GM12878 (cell line): ENCODE results near the gene TRABD. TPM values are rescaled to one million over a fixed set of nuclear protein-coding genes. Genes with fewer than 3 reads are reported as not detected.
A peak's percentile ranks its signal among the peaks of the same experiment; 100 is the strongest.
"Not testable (repeated sequence)": the region's sequence is repeated elsewhere in the genome, so short reads cannot be mapped to it uniquely, and the experiment has no call there.

Source experiments
- ATAC-seq: fragments of 200-7000 bp; cut with Tn5 transposase; 3 replicates; pipeline ENCODE4 v1.9.1; 2020; ENCODE audit warnings: mild to moderate bottlenecking, moderate library complexity
- BruUV-seq: library from RNA; stranded (reverse); fragments of 400-500 nt; replicated peaks from 2 replicates; lab custom pipeline; 2021; lab: Mats Ljungman, UMichigan
- CTCF ChIA-PET: fragments of 300-600 bp; sonication (Branson Sonifier 250); formaldehyde crosslinking; extraction: SDS; loops from one replicate; lab custom pipeline; 2021; ENCODE audit warnings: inconsistent platforms; lab: Yijun Ruan, JAX
- POLR2A ChIA-PET: fragments of 350-600 bp; formaldehyde crosslinking; extraction: SDS; loops from one replicate; lab custom pipeline; 2021; ENCODE audit warnings: inconsistent platforms; lab: Charles Lee
- RAD21 ChIA-PET: fragments of 300-600 bp; sonication (Branson Sonifier 250); formaldehyde crosslinking; loops from one replicate; lab custom pipeline; 2023; ENCODE audit warnings: antibody characterized with exemption; ENCODE audit not compliant: unreplicated experiment; lab: Charles Lee
- SMC1A ChIA-PET: fragments of 300-600 bp; sonication (Branson Sonifier 250); formaldehyde crosslinking; loops from one replicate; lab custom pipeline; 2023; ENCODE audit not compliant: unreplicated experiment, uncharacterized antibody; lab: Charles Lee
- DNase-seq: peaks from one replicate; pipeline ENCODE4 v3.0.0-alpha.2; 2011; ENCODE audit warnings: low read depth, low spot score
- FAIRE-seq: peaks from 3 replicates; lab custom pipeline; 2011; peaks lifted over from hg19 to GRCh38; lab: Jason Lieb, UNC
- H2AFZ ChIP-seq: 2 replicates; pipeline ENCODE4 v1.6.0; 2011; ENCODE audit warnings: low read depth, low read length, control low read depth; ENCODE audit not compliant: control insufficient read depth
- H3K27ac ChIP-seq: 2 replicates; pipeline ENCODE4 v1.5.1; 2011; ENCODE audit warnings: control low read depth; ENCODE audit not compliant: control insufficient read depth, insufficient read depth
- H3K27me3 ChIP-seq, 2 experiments: replicated peaks in 1 of 2; 2 replicates each; pipeline versions ENCODE4 v1.6.0 to v1.6.1; 2011; ENCODE audit warnings: low read length in 1 of 2; ENCODE audit not compliant: control insufficient read depth in 2 of 2, insufficient read depth in 2 of 2
- H3K36me3 ChIP-seq, 2 experiments: 2 replicates each; pipeline ENCODE4 v1.5.1; 2011; ENCODE audit warnings: low read length in 1 of 2; ENCODE audit not compliant: control insufficient read depth in 2 of 2, insufficient read depth in 2 of 2
- H3K4me1 ChIP-seq: 2 replicates; pipeline ENCODE4 v1.6.1; 2011; ENCODE audit warnings: mild to moderate bottlenecking, low read length, moderate library complexity, mixed read lengths; ENCODE audit not compliant: control insufficient read depth, insufficient read depth
- H3K4me2 ChIP-seq: 2 replicates; pipeline ENCODE4 v1.6.0; 2011; ENCODE audit warnings: control low read depth; ENCODE audit not compliant: control insufficient read depth, insufficient read depth
- H3K4me3 ChIP-seq: fragments of 200-600 bp; sonication (generic); 2 replicates; pipeline ENCODE4 v1.5.1; 2016
- H3K79me2 ChIP-seq: 2 replicates; pipeline ENCODE4 v1.6.0; 2011; ENCODE audit warnings: low read length; ENCODE audit not compliant: control insufficient read depth, insufficient read depth
- H3K9ac ChIP-seq: 2 replicates; pipeline ENCODE4 v1.8.0; 2011; ENCODE audit warnings: low read length, control low read depth, mixed read lengths; ENCODE audit not compliant: control insufficient read depth, insufficient read depth
- H3K9me3 ChIP-seq: replicated peaks from 3 replicates; pipeline ENCODE4 v1.5.1; 2011; ENCODE audit warnings: mild to moderate bottlenecking, low read length; ENCODE audit not compliant: control insufficient read depth, insufficient read depth
- H4K20me1 ChIP-seq: 2 replicates; pipeline ENCODE4 v1.6.0; 2011; ENCODE audit not compliant: control insufficient read depth, insufficient read depth
- KDM1A ChIP-seq: fragments of 200-600 bp; sonication (generic); IDR thresholded peaks from 2 replicates; pipeline ENCODE4 v1.6.1; 2016; ENCODE audit warnings: borderline replicate concordance
- POLR2A ChIP-seq: IDR thresholded peaks from 2 replicates; pipeline ENCODE4 v1.6.1; 2011; ENCODE audit warnings: low read depth, mild to moderate bottlenecking, low read length
- RBBP5 ChIP-seq: fragments of 200-600 bp; sonication (generic); conservative IDR thresholded peaks from 2 replicates; pipeline ENCODE4 v1.6.1; 2016
- TCF12 ChIP-seq: IDR thresholded peaks from 2 replicates; pipeline ENCODE4 v1.6.1; 2011; ENCODE audit warnings: low read depth, mild to moderate bottlenecking, low read length
- WGBS: methylation state at CpG from one replicate; pipeline ENCODE4 v1.1.6; 2016; ENCODE audit warnings: low lambda C conversion rate; ENCODE audit not compliant: insufficient replicate concordance, insufficient coverage; ENCODE audit errors: missing lambda C conversion rate; 5-methylcytosine and 5-hydroxymethylcytosine counted together
- in situ Hi-C: fragments of 300-500 bp; cut with MboI; formaldehyde crosslinking; loops from 9 replicates; pipeline ENCODE4 v1.14.3; 2018; ENCODE audit warnings: mixed read lengths
- intact Hi-C: fragments of 100-400 bp; cut with micrococcal nuclease; formaldehyde crosslinking; loops from one replicate; pipeline ENCODE4 v1.14.2; 2022; ENCODE audit not compliant: unreplicated experiment
- polyA plus RNA-seq, 11 experiments: library from polyadenylated mRNA; depleted of rRNA in 4 of 11; unstranded in 6 of 11; stranded (reverse) in 5 of 11; fragments of >200 nt; fragmentation: Nextera tagmentation in 4 of 11; fragmentation: Illumina TruSeq in 1 of 11; extraction: Ambion mirVana in 4 of 11; extraction: Trizol in 1 of 11; gene quantifications; 1 replicate in 1 of 11; 2 replicates in 10 of 11; pipeline versions ENCODE4 v1.2.1 to v1.2.3, GENCODE V29; 2011 to 2016; ENCODE audit warnings: inconsistent platforms in 2 of 11, missing spikeins in 2 of 11, low read depth in 1 of 11
- total RNA-seq, 4 experiments: library from RNA; depleted of rRNA in 3 of 4; stranded (reverse); fragments of >200 nt in 3 of 4; fragmentation: Illumina TruSeq in 1 of 4; extraction: Trizol in 1 of 4; gene quantifications; 2 replicates each; pipeline versions ENCODE4 v1.2.1 to v1.2.3, GENCODE V29; 2013 to 2021
- TF ChIP-seq, protein P1 (sequence below): fragments of 450-650 bp; IDR thresholded peaks from 2 replicates; pipeline ENCODE4 v1.6.1; 2014; ENCODE audit warnings: mild to moderate bottlenecking

TRABD gene
- total and polyA plus RNA-seq, 10 of the 15 experiments (the other 5 are each of a cell fraction or from before 2014, with no cell fraction given), result 0.43 to 116 (median 58.1) TPM

DNA sequence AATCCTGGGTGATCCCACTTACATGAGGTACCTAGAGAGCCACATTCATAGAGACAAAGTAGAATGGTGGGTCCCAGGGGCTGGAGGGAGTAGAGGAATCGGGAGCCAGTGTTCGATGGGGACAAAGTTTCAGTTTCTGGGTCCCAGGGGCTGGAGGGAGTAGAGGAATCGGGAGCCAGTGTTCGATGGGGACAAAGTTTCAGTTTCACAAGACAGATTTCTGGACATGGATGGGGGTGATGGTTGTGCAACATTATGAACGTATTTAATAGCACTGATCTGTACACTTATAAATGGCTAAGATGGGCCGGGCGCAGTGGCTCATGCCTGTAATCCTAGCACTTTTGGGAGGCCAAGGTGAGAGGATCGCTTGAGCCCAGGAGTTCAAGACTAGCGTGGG lies 19.3 kb downstream of the TRABD start:
- 92% methylated on average over 9 of the region's 9 CpGs for WGBS
- H3K4me1 ChIP-seq, H3K4me2 ChIP-seq, POLR2A ChIA-PET, ATAC-seq, BruUV-seq, H3K27ac ChIP-seq, H3K9ac ChIP-seq, H2AFZ ChIP-seq, H3K36me3 ChIP-seq, H4K20me1 ChIP-seq, FAIRE-seq, DNase-seq, RAD21 ChIA-PET, H3K4me3 ChIP-seq, H3K9me3 ChIP-seq, intact Hi-C loops, SMC1A ChIA-PET, H3K27me3 ChIP-seq: not testable (repeated sequence)
- CTCF ChIA-PET, result interaction anchor here (0.6 to 0.8 kb wide), 2 partner anchors 18 to 56 kb away, joined by 3 to 4 read pairs; no protein-coding TSS in a partner anchor
- in situ Hi-C loops, result loop anchor here (5.0 kb wide), 1 partner anchor 273 kb away; no protein-coding TSS in a partner anchor
- peaks cover 15% of the 10 kb centered on the region for H3K79me2 ChIP-seq

DNA sequence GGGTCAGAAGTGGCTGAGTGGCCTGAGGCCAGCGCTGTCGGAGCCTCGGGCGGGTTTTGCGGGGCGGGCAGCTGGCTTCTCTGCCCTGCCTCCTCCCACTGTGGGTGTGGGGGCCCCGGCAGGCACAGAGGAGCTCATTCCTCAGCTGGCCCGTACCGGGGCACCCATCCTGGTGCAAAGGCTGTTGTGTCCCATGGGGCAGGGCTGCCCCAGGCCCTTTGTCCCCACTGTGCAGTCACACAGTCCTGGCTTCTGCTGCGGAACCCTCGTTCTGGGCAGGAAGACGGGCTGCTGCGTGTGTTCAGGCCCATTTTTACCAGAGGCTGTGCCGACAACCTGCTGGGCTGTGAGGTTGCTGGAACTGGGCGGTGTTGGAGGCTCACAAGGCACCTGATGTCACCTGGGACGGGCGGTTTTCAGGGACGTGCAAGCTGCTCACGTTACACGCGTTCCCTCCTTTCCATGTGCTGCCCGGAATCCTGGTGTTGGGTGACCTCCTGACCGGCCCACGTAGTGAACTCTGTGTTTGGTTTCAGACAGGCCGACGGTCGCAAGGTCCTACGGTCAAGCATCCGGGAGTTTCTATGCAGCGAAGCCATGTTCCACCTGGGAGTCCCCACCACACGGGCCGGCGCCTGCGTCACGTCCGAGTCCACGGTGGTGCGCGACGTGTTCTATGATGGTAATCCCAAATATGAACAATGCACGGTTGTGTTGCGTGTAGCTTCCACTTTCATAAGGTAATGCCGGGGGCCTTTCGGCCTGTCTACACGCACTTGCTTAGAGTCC lies 20.3 kb downstream of the TRABD start:
- POLR2A ChIA-PET, result no interaction called here
- FAIRE-seq (no peak), DNase-seq (no peak), ATAC-seq (no peak)
- intact Hi-C loops (no loop called here), in situ Hi-C loops (loop anchor here (5.0 kb wide), 1 partner anchor 274 kb away; no protein-coding TSS in a partner anchor)
- Histone ChIP-seq H3K4me1 (peaks cover 3% of the 10 kb centered on the region; the same call in 1 of the 2 replicates), H3K36me3 (peaks cover 3 to 9% of the 10 kb centered on the region in 2 experiments), H3K9me3 (no peaks in the 10 kb centered on the region), H3K9ac (no peak overlapping the region), H3K4me2 (no peak overlapping the region), H4K20me1 (no peaks in the 10 kb centered on the region; the same call in 1 of the 2 replicates), H3K27ac (no peak overlapping the region), H3K27me3 (no peaks in the 10 kb centered on the region), H3K79me2 (peaks cover 15% of the 10 kb centered on the region), H2AFZ (no peak overlapping the region)
- BruUV-seq, result no TSS peak
- RAD21 ChIA-PET, result interaction anchor here (1.9 kb wide), 1 partner anchor 57 kb away, joined by 4 read pairs; no protein-coding TSS in a partner anchor
- 97% methylated on average over 45 of the region's 45 CpGs for WGBS
- CTCF ChIA-PET, result interaction anchor here (0.7 to 1.4 kb wide), 3 partner anchors 18 to 76 kb away, joined by 3 to 5 read pairs (median 5); no protein-coding TSS in a partner anchor
- SMC1A ChIA-PET, result no interaction called here
- TF ChIP-seq KDM1A, result no peak
- TF ChIP-seq POLR2A, result peak; percentile 58
- TF ChIP-seq TCF12, result no peak
- no peak for TF ChIP-seq RBBP5
- TF ChIP-seq, protein P1, sequence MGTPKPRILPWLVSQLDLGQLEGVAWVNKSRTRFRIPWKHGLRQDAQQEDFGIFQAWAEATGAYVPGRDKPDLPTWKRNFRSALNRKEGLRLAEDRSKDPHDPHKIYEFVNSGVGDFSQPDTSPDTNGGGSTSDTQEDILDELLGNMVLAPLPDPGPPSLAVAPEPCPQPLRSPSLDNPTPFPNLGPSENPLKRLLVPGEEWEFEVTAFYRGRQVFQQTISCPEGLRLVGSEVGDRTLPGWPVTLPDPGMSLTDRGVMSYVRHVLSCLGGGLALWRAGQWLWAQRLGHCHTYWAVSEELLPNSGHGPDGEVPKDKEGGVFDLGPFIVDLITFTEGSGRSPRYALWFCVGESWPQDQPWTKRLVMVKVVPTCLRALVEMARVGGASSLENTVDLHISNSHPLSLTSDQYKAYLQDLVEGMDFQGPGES, result no peak
- TF ChIP-seq, all 136 proteins: peak for 1
- H3K4me3 ChIP-seq, result no peak overlapping the region
